K562 (cell line): ENCODE measurements around the gene TENT4B. TPM values are rescaled to one million over a fixed set of nuclear protein-coding genes. Genes with fewer than 3 reads are reported as not detected.

ENCODE experiments used
- DMBX1 ChIP-seq: fragments of 250-450 bp; sonication (Bioruptor Pico); IDR thresholded peaks from 2 replicates; pipeline ENCODE4 v1.8.0; 2022; ENCODE audit warnings: inconsistent platforms, mild to moderate bottlenecking, moderate library complexity, borderline replicate concordance
- EWSR1 ChIP-seq: fragments of 450-650 bp; IDR thresholded peaks from 2 replicates; pipeline ENCODE4 v1.6.1; 2018; ENCODE audit warnings: borderline replicate concordance, mild to moderate bottlenecking, low read depth, moderate library complexity; ENCODE audit not compliant: partially characterized antibody
- HMG20B ChIP-seq: fragments of 250-450 bp; sonication (Bioruptor Pico); IDR thresholded peaks from 2 replicates; pipeline ENCODE4 v1.5.0; 2021; ENCODE audit warnings: mild to moderate bottlenecking
- MAZ ChIP-seq, 2 experiments: fragments of 450-650 bp in 1 of 2; sonication (generic) in 1 of 2; formaldehyde crosslinking; IDR thresholded peaks in 1 of 2; conservative IDR thresholded peaks in 1 of 2; 2 replicates each; pipeline versions ENCODE4 v1.4.0 to v1.5.0; 2020; ENCODE audit warnings: mild to moderate bottlenecking in 1 of 2, missing genetic modification reagents in 1 of 2
- NCOA2 ChIP-seq, 2 experiments: fragments of 450-650 bp; IDR thresholded peaks; 2 replicates each; pipeline ENCODE4 v1.6.1; 2018; ENCODE audit warnings: mild to moderate bottlenecking in 2 of 2, moderate library complexity in 1 of 2; ENCODE audit not compliant: partially characterized antibody in 2 of 2
- NFRKB ChIP-seq: fragments of 450-650 bp; IDR thresholded peaks from 2 replicates; pipeline ENCODE4 v1.6.1; 2016; ENCODE audit warnings: low read depth
- NR1H2 ChIP-seq: sonication (generic); formaldehyde crosslinking; IDR thresholded peaks from 2 replicates; pipeline ENCODE4 v1.4.0; 2020; ENCODE audit warnings: mild to moderate bottlenecking, missing genetic modification reagents
- PML ChIP-seq: IDR thresholded peaks from 2 replicates; pipeline ENCODE4 v1.6.1; 2012; ENCODE audit warnings: low read length, inconsistent platforms
- RBFOX2 ChIP-seq: fragments of 200-400 bp; formaldehyde crosslinking; IDR thresholded peaks from 2 replicates; pipeline ENCODE4 v1.6.1; 2017; ENCODE audit warnings: low read depth, mild to moderate bottlenecking, low read length, moderate library complexity
- SMARCB1 ChIP-seq: IDR thresholded peaks from 2 replicates; pipeline ENCODE4 v1.6.1; 2011; ENCODE audit warnings: improper control_type of control experiment, low read depth; ENCODE audit not compliant: insufficient read length
- TAF9B ChIP-seq: fragments of 450-650 bp; IDR thresholded peaks from 2 replicates; pipeline ENCODE4 v1.6.1; 2018; ENCODE audit warnings: mild to moderate bottlenecking; ENCODE audit not compliant: partially characterized antibody
- TBL1XR1 ChIP-seq, 2 experiments: IDR thresholded peaks; 2 replicates each; pipeline ENCODE4 v1.6.1; 2012; ENCODE audit warnings: improper control_type of control experiment in 2 of 2, low read length in 2 of 2, mild to moderate bottlenecking in 1 of 2
- TCF15 ChIP-seq: fragments of 250-450 bp; sonication (Bioruptor Pico); IDR thresholded peaks from 2 replicates; pipeline ENCODE4 v1.8.0; 2022; ENCODE audit warnings: moderate library complexity, mild to moderate bottlenecking, inconsistent platforms
- ZNF232 ChIP-seq: sonication (generic); formaldehyde crosslinking; IDR thresholded peaks from 2 replicates; pipeline ENCODE4 v1.8.0; 2022; ENCODE audit warnings: mild to moderate bottlenecking, missing genetic modification reagents
- polyA plus RNA-seq, 8 experiments: library from polyadenylated mRNA; depleted of rRNA in 4 of 8; stranded (reverse) in 5 of 8; unstranded in 3 of 8; fragments of >200 nt; fragmentation: Nextera tagmentation in 2 of 8; fragmentation: Illumina TruSeq in 1 of 8; extraction: Ambion mirVana in 2 of 8; extraction: Trizol in 1 of 8; gene quantifications; 2 replicates each; pipeline versions ENCODE4 v1.2.1 to v1.2.3, GENCODE V29; 2011 to 2014; ENCODE audit warnings: inconsistent platforms in 1 of 8, missing spikeins in 1 of 8
- total RNA-seq, 7 experiments: library from RNA; depleted of rRNA in 6 of 7; stranded (reverse); fragments of >200 nt in 6 of 7; fragmentation: Illumina TruSeq in 2 of 7; extraction: Trizol in 2 of 7; gene quantifications; 2 replicates each; pipeline versions ENCODE4 v1.2.1 to v1.2.3, GENCODE V29; 2011 to 2021; ENCODE audit warnings: low replicate concordance in 1 of 7
- TF ChIP-seq, protein P1 (sequence below): fragments of 250-450 bp; sonication (Bioruptor Pico); IDR thresholded peaks from 2 replicates; pipeline ENCODE4 v1.9.0; 2021; ENCODE audit warnings: mild to moderate bottlenecking, inconsistent platforms
- TF ChIP-seq, protein P2 (sequence below): sonication (generic); formaldehyde crosslinking; IDR thresholded peaks from 2 replicates; pipeline ENCODE4 v1.8.0; 2023; ENCODE audit warnings: mild to moderate bottlenecking, missing genetic modification reagents
- TF ChIP-seq, protein P3 (sequence below): fragments of 450-650 bp; IDR thresholded peaks from 2 replicates; pipeline ENCODE4 v1.6.1; 2018; ENCODE audit warnings: mild to moderate bottlenecking, low read depth; ENCODE audit not compliant: partially characterized antibody

TENT4B gene
- total and polyA plus RNA-seq, 9 of the 15 experiments (the other 6 are each of a cell fraction or from before 2014, with no cell fraction given): 5.2 to 8.4 (median 7.0) TPM

DNA sequence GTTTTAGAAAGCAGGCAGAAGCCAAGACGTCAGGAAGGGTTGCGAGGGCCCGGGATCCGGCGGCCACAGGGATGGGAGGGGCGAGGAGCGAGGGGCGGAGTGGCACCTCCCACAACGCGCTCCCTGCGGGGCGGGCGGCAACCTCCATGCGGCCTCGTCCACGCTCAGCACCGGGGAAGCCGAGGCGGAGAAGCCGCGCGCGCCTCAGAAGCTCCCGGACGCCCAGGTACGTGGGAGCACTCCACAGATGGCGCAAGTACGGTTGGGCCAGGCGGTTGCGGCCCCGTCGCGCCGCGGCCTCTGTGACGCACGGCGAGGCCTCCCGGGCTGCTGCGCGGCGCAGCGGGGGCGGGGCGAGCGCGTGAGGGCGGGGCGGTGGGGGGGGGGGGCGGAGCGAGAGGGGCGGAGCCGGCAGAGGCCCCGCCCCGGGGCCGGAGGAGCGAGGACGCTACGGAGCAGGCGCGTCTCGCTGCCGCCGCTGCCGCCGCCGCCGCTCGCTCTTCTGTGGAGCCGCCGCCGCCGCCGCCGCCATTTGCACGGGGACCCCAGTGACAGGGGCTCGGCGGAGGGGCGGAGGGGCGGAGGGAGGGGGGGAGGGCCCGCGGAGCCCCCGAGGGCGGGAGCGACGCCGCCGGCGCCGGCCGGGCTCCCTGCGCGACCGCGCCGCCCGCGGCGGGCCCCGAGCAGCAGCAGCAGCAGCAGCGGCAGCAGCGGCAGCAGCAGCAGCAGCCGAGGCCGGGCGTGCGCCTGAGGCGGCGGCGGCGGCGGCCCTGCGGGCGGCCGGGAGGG lies at the start of gene TENT4B (continued):
- TF ChIP-seq, protein P1, sequence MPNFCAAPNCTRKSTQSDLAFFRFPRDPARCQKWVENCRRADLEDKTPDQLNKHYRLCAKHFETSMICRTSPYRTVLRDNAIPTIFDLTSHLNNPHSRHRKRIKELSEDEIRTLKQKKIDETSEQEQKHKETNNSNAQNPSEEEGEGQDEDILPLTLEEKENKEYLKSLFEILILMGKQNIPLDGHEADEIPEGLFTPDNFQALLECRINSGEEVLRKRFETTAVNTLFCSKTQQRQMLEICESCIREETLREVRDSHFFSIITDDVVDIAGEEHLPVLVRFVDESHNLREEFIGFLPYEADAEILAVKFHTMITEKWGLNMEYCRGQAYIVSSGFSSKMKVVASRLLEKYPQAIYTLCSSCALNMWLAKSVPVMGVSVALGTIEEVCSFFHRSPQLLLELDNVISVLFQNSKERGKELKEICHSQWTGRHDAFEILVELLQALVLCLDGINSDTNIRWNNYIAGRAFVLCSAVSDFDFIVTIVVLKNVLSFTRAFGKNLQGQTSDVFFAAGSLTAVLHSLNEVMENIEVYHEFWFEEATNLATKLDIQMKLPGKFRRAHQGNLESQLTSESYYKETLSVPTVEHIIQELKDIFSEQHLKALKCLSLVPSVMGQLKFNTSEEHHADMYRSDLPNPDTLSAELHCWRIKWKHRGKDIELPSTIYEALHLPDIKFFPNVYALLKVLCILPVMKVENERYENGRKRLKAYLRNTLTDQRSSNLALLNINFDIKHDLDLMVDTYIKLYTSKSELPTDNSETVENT (CRISPR knock-in tag): peak; percentile 72; the same call in 1 of the 2 replicates
- TF ChIP-seq ZNF232 (CRISPR knock-in tag): 0 out of 2 replicates have a peak, but pooled peaks have one; percentile 19
- no peak for TF ChIP-seq EWSR1
- TF ChIP-seq, protein P2, sequence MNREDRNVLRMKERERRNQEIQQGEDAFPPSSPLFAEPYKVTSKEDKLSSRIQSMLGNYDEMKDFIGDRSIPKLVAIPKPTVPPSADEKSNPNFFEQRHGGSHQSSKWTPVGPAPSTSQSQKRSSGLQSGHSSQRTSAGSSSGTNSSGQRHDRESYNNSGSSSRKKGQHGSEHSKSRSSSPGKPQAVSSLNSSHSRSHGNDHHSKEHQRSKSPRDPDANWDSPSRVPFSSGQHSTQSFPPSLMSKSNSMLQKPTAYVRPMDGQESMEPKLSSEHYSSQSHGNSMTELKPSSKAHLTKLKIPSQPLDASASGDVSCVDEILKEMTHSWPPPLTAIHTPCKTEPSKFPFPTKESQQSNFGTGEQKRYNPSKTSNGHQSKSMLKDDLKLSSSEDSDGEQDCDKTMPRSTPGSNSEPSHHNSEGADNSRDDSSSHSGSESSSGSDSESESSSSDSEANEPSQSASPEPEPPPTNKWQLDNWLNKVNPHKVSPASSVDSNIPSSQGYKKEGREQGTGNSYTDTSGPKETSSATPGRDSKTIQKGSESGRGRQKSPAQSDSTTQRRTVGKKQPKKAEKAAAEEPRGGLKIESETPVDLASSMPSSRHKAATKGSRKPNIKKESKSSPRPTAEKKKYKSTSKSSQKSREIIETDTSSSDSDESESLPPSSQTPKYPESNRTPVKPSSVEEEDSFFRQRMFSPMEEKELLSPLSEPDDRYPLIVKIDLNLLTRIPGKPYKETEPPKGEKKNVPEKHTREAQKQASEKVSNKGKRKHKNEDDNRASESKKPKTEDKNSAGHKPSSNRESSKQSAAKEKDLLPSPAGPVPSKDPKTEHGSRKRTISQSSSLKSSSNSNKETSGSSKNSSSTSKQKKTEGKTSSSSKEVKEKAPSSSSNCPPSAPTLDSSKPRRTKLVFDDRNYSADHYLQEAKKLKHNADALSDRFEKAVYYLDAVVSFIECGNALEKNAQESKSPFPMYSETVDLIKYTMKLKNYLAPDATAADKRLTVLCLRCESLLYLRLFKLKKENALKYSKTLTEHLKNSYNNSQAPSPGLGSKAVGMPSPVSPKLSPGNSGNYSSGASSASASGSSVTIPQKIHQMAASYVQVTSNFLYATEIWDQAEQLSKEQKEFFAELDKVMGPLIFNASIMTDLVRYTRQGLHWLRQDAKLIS (CRISPR knock-in tag): no peak
- no peak for TF ChIP-seq SMARCB1
- TF ChIP-seq TBL1XR1 (IDR thresholded peaks at IDR 0.05; ENCODE audit: low read length in 2 of 2): no peak
- TF ChIP-seq HMG20B (CRISPR knock-in tag): no peak
- TF ChIP-seq TCF15: no peak
- no peak for TF ChIP-seq NCOA2 (IDR thresholded peaks at IDR 0.05; ENCODE audit: partially characterized antibody in 2 of 2)
- peak; percentile 65; the same call in 1 of the 2 replicates for TF ChIP-seq PML
- TF ChIP-seq MAZ (CRISPR knock-in tag; conservative IDR thresholded peaks at IDR 0.05 in 1 of 2, IDR thresholded peaks at IDR 0.05 in 1 of 2): peak; percentile 94 to 97
- TF ChIP-seq, protein P3, sequence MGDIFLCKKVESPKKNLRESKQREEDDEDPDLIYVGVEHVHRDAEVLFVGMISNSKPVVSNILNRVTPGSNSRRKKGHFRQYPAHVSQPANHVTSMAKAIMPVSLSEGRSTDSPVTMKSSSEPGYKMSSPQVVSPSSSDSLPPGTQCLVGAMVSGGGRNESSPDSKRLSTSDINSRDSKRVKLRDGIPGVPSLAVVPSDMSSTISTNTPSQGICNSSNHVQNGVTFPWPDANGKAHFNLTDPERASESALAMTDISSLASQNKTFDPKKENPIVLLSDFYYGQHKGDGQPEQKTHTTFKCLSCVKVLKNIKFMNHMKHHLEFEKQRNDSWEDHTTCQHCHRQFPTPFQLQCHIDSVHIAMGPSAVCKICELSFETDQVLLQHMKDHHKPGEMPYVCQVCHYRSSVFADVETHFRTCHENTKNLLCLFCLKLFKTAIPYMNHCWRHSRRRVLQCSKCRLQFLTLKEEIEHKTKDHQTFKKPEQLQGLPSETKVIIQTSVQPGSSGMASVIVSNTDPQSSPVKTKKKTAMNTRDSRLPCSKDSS: no peak
- no peak for TF ChIP-seq NR1H2
- peak; percentile 90 for TF ChIP-seq RBFOX2
- no peak for TF ChIP-seq DMBX1 (CRISPR knock-in tag)
- TF ChIP-seq TAF9B: no peak
- TF ChIP-seq NFRKB: no peak
